ENCODE results near the gene ALOX5AP. TPM values are rescaled to one million over a fixed set of nuclear protein-coding genes. Genes with fewer than 3 reads are reported as not detected.

The ALOX5AP gene
- total and polyA plus RNA-seq, 9 of the 15 experiments (the other 6 are each of a cell fraction or from before 2014, with no cell fraction given): 0.31 TPM; not detected in 8

GRCh38 chr13:30725326-30726085 lies 9.8 kb upstream of the ALOX5AP start (continued):
- TF ChIP-seq, protein P1, sequence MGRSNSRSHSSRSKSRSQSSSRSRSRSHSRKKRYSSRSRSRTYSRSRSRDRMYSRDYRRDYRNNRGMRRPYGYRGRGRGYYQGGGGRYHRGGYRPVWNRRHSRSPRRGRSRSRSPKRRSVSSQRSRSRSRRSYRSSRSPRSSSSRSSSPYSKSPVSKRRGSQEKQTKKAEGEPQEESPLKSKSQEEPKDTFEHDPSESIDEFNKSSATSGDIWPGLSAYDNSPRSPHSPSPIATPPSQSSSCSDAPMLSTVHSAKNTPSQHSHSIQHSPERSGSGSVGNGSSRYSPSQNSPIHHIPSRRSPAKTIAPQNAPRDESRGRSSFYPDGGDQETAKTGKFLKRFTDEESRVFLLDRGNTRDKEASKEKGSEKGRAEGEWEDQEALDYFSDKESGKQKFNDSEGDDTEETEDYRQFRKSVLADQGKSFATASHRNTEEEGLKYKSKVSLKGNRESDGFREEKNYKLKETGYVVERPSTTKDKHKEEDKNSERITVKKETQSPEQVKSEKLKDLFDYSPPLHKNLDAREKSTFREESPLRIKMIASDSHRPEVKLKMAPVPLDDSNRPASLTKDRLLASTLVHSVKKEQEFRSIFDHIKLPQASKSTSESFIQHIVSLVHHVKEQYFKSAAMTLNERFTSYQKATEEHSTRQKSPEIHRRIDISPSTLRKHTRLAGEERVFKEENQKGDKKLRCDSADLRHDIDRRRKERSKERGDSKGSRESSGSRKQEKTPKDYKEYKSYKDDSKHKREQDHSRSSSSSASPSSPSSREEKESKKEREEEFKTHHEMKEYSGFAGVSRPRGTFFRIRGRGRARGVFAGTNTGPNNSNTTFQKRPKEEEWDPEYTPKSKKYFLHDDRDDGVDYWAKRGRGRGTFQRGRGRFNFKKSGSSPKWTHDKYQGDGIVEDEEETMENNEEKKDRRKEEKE (IDR thresholded peaks at IDR 0.05; ENCODE audit: borderline replicate concordance in 1 of 2, control insufficient read depth in 1 of 2, low read depth in 2 of 2, low read length in 1 of 2): no peak
- no peak for TF ChIP-seq PHF21A (IDR thresholded peaks at IDR 0.05; ENCODE audit: borderline replicate concordance, low read depth)

- ATAC-seq: no peak
Observed at GRCh38 chr13:30726192-30726591, 9.2 kb upstream of the ALOX5AP start.

More at GRCh38 chr13:30726192-30726591, 9.2 kb upstream of the ALOX5AP start:
- ChIA-PET POLR2A (interaction anchor here (0.6 kb wide), 1 partner anchor 146 kb away, joined by 4 read pairs; no protein-coding TSS in a partner anchor), CTCF (ENCODE audit: low intra/inter-chr PET ratio) (no interaction called here)
- Histone ChIP-seq H3K4me2 (ENCODE audit: insufficient read depth, low read length) (no peak overlapping the region), H3K9ac (ENCODE audit: insufficient read depth in 1 of 2, low read depth in 2 of 2, low read length in 2 of 2) (no peak overlapping the region), H3K79me2 (ENCODE audit: control insufficient read depth, insufficient read depth, low read length) (no peaks in the 10 kb centered on the region), H3K27ac (ENCODE audit: extremely low read depth, low read depth, low read length) (no peak overlapping the region), H4K20me1 (replicated peaks; ENCODE audit: control insufficient read depth, insufficient read depth, low read length) (no peaks in the 10 kb centered on the region), H3K9me3 (replicated peaks; ENCODE audit: control insufficient read depth, insufficient read depth, low read depth, low read length) (no peaks in the 10 kb centered on the region), H3K27me3 (ENCODE audit: control insufficient read depth in 2 of 2, insufficient read depth in 2 of 2, low read length in 2 of 2) (peaks cover 0 to 15% of the 10 kb centered on the region in 2 experiments; a peak in 2 of 5 replicates), H2AFZ (ENCODE audit: low read depth, low read length) (no peak overlapping the region), H3K9me1 (ENCODE audit: control insufficient read depth, insufficient read depth, low read length) (no peaks in the 10 kb centered on the region), H3K4me1 (replicated peaks in 1 of 2; ENCODE audit: control insufficient read depth in 2 of 2, insufficient read depth in 2 of 2, low read length in 2 of 2) (no peaks in the 10 kb centered on the region), H3K36me3 (ENCODE audit: control insufficient read depth, insufficient read depth, low read length) (no peaks in the 10 kb centered on the region), H3K4me3 (no peak overlapping the region)
- in situ Hi-C loops (cut with MboI): no loop called here
- TF ChIP-seq KDM5B (IDR thresholded peaks at IDR 0.05; ENCODE audit: insufficient replicate concordance, low read depth, low read length) (no peak), ZNF239 (CRISPR knock-in tag; IDR thresholded peaks at IDR 0.05) (no peak), ARID3A (IDR thresholded peaks at IDR 0.05; ENCODE audit: borderline replicate concordance, low read depth, low read length) (no peak)
- 0% methylated on average over 1 of the region's 1 CpG for WGBS (ENCODE audit: insufficient coverage, low coverage, missing lambda C conversion rate)
- BruUV-seq (replicated peaks): no TSS peak
- FAIRE-seq: no peak
- DNase-seq (ENCODE audit: extremely low read depth in 1 of 4, low spot score in 3 of 4): no peak
- intact Hi-C loops (cut with micrococcal nuclease): no loop called here

Measured in K562 (cell line).